ENCODE results near the gene PLEKHA1.

GRCh38 chr10:122329416-122329815, 45.1 kb upstream of the PLEKHA1 start:
- TF ChIP-seq HDGF (IDR thresholded peaks at IDR 0.05; ENCODE audit: borderline replicate concordance) (no peak), FOXK2 (IDR thresholded peaks at IDR 0.05) (no peak), CTBP1 (IDR thresholded peaks at IDR 0.05; ENCODE audit: borderline replicate concordance) (no peak), NFRKB (IDR thresholded peaks at IDR 0.05) (no peak), ELF4 (IDR thresholded peaks at IDR 0.05) (no peak), PKNOX1 (IDR thresholded peaks at IDR 0.05) (no peak), TARDBP (IDR thresholded peaks at IDR 0.05) (no peak), FOXA1 (IDR thresholded peaks at IDR 0.05) (no peak), SP1 (IDR thresholded peaks at IDR 0.05) (no peak)
